Measurements from ENCODE around the gene CCDC6.

DNA sequence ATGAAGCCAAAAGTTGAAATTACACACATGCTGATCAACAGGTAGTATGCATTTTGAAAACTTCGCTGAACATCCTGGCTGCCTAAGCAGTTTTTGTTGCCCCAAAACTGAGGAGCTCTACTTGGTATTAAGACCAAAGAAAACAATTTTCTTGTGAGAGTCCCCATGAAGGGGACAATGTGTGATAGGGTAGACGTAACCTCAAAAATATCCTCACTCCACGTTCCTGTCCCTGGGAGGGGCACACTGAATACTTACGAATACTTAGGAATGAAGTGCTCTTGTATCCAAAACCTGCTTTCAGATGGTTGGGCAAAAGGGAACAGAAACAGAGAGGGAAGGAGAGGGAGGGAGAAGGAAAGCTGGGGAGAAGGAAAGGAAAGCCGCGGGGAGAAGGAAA lies 24.7 kb downstream of the CCDC6 start:
- TF ChIP-seq SUZ12 (IDR thresholded peaks at IDR 0.05) (no peak), SP1 (IDR thresholded peaks at IDR 0.05) (no peak), L3MBTL2 (conservative IDR thresholded peaks at IDR 0.05) (no peak), NFRKB (IDR thresholded peaks at IDR 0.05) (no peak), LEF1 (IDR thresholded peaks at IDR 0.05; ENCODE audit: borderline replicate concordance) (no peak), ARNT (IDR thresholded peaks at IDR 0.05) (no peak)

Measured in HEK293T (cell line).